ENCODE measurements around the gene NDUFB8.

DNA sequence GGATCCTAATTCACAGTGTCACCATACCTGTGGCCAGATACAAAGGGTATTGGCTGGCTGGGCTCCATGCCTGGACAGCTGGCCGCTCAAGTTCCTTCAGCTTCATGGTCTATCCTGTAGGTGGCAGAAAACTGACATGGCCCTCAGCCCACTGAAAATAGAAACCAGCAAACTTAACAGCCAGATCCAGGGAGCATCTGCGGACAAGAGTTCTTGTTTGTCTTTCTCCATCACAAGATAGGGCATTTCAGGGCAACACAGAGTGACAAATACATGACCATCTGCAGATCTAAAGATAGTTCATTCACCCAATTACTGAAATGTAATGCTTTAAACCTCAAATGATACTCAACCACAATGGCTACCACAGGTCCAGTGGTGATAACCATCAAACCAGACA, 12.8 kb downstream of the NDUFB8 start:
- TF ChIP-seq SMARCA5 (IDR thresholded peaks at IDR 0.05) (no peak), JUND (IDR thresholded peaks at IDR 0.05; ENCODE audit: low read depth, low read length) (no peak), TAF1 (IDR thresholded peaks at IDR 0.05; ENCODE audit: borderline replicate concordance, low read depth, low read length) (no peak), FOS (IDR thresholded peaks at IDR 0.05; ENCODE audit: borderline replicate concordance, extremely low read depth, insufficient read length) (no peak), CREB1 (IDR thresholded peaks at IDR 0.05; ENCODE audit: low read depth) (no peak), TBL1XR1 (IDR thresholded peaks at IDR 0.05; ENCODE audit: low read depth, low read length) (no peak), YY1 (IDR thresholded peaks at IDR 0.05; ENCODE audit: low read depth, low read length) (no peak), POLR2A (IDR thresholded peaks at IDR 0.05; ENCODE audit: low read depth, low read length) (no peak), RBBP5 (conservative IDR thresholded peaks at IDR 0.05) (no peak)
- TF ChIP-seq, protein P1, sequence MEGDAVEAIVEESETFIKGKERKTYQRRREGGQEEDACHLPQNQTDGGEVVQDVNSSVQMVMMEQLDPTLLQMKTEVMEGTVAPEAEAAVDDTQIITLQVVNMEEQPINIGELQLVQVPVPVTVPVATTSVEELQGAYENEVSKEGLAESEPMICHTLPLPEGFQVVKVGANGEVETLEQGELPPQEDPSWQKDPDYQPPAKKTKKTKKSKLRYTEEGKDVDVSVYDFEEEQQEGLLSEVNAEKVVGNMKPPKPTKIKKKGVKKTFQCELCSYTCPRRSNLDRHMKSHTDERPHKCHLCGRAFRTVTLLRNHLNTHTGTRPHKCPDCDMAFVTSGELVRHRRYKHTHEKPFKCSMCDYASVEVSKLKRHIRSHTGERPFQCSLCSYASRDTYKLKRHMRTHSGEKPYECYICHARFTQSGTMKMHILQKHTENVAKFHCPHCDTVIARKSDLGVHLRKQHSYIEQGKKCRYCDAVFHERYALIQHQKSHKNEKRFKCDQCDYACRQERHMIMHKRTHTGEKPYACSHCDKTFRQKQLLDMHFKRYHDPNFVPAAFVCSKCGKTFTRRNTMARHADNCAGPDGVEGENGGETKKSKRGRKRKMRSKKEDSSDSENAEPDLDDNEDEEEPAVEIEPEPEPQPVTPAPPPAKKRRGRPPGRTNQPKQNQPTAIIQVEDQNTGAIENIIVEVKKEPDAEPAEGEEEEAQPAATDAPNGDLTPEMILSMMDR (IDR thresholded peaks at IDR 0.05 in 2 of 3, conservative IDR thresholded peaks at IDR 0.05 in 1 of 3; ENCODE audit: control insufficient read depth in 2 of 3, extremely low read depth in 1 of 3, insufficient read depth in 1 of 3, low read depth in 3 of 3, low read length in 3 of 3), result peak; percentile 5 to 11 (median 7); a peak in 1 of 6 replicates
- TF ChIP-seq, protein P2, sequence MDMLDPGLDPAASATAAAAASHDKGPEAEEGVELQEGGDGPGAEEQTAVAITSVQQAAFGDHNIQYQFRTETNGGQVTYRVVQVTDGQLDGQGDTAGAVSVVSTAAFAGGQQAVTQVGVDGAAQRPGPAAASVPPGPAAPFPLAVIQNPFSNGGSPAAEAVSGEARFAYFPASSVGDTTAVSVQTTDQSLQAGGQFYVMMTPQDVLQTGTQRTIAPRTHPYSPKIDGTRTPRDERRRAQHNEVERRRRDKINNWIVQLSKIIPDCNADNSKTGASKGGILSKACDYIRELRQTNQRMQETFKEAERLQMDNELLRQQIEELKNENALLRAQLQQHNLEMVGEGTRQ (IDR thresholded peaks at IDR 0.05; ENCODE audit: borderline replicate concordance, low read depth, low read length), result no peak

Measured in GM12878 (cell line).